Thyroid gland (tissue), 4 donors: ENCODE measurements around the gene ZBTB16. TPM values are rescaled to one million over a fixed set of nuclear protein-coding genes. Genes with fewer than 3 reads are reported as not detected.
A peak's percentile ranks its signal among the peaks of the same experiment; 100 is the strongest.

Experiments used
- DNase-seq, 2 donors: peaks; one replicate each; pipeline ENCODE4 v3.0.0-alpha.2; 2019
- H3K27ac ChIP-seq, 3 donors: fragments of 200-600 bp; sonication (generic); 1 replicate in 2 of 3; 2 replicates in 1 of 3; pipeline ENCODE4 v1.5.1; 2016 to 2019; ENCODE audit warnings: mild to moderate bottlenecking in 1 of 3, moderate library complexity in 1 of 3
- H3K27me3 ChIP-seq: fragments of 200-600 bp; sonication (generic); one replicate; pipeline ENCODE4 v1.5.1; 2019
- H3K36me3 ChIP-seq, 2 donors: fragments of 200-600 bp; sonication (generic); one replicate each; pipeline ENCODE4 v1.5.1; 2016 to 2019
- H3K4me1 ChIP-seq, 2 donors: fragments of 200-600 bp; sonication (generic); one replicate each; pipeline ENCODE4 v1.5.1; 2017 to 2019
- H3K4me3 ChIP-seq, 3 donors: fragments of 200-600 bp; sonication (generic); replicated peaks in 1 of 3; 1 replicate in 2 of 3; 2 replicates in 1 of 3; pipeline ENCODE4 v1.5.1; 2016; ENCODE audit warnings: mild to moderate bottlenecking in 1 of 3
- H3K9me3 ChIP-seq: fragments of 200-600 bp; sonication (generic); one replicate; pipeline ENCODE4 v1.5.1; 2017
- CTCF ChIP-seq, 6 experiments: fragments of 200-600 bp in 3 of 6; fragments of 450-650 bp in 3 of 6; sonication (generic) in 3 of 6; IDR thresholded peaks; one replicate each; pipeline ENCODE4 v1.5.1; 2016 to 2019; ENCODE audit warnings: antibody characterized with exemption in 6 of 6, mild to moderate bottlenecking in 2 of 6, inconsistent platforms in 1 of 6, moderate library complexity in 1 of 6
- POLR2A ChIP-seq, 2 donors: fragments of 450-650 bp; IDR thresholded peaks; one replicate each; pipeline ENCODE4 v1.6.1; 2017; ENCODE audit warnings: antibody characterized with exemption in 2 of 2, mild to moderate bottlenecking in 2 of 2, moderate library complexity in 1 of 2
- WGBS, 2 donors: methylation state at CpG; one replicate each; pipeline ENCODE4 v1.1.5; 2017; 5-methylcytosine and 5-hydroxymethylcytosine counted together
- intact Hi-C: fragments of 100-400 bp; cut with DNase I; formaldehyde crosslinking; loops from one replicate; pipeline ENCODE4 v1.15.1; 2023
- total RNA-seq, 4 donors: library from RNA; depleted of rRNA; stranded (reverse); fragments of >200 nt; gene quantifications; one replicate each; pipeline ENCODE4 v1.2.3, GENCODE V29; 2016

ZBTB16 gene
- total RNA-seq, 4 donors from 2014 or later: 157 to 385 (median 177) TPM

DNA sequence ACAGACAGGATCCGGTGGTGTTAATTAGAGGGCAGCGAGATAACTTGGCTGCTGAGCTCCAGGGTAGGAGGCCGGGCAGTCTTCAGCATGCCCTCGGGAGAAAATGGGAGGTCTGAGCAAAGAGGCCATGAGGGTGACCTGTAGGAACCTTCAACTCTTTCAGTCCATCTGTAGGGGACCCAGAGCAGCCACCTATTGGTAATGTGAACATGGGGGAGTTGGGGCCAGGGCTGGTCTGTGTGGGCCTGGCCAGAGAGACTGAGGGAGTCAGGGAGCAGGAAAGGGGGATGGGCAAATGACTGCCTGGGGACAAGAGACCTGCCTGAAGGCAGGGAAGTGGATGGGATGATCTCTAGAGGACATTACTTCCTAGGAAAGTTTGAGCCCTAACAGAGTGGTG lies 135.6 kb downstream of the ZBTB16 start:
- Histone ChIP-seq H3K4me1 (peaks cover 63 to 77% of the 10 kb centered on the region in 2 donors), H3K4me3 (no peak overlapping the region), H3K27ac (peak overlapping the region; percentile 65 to 97 (median 95)), H3K9me3 (no peaks in the 10 kb centered on the region), H3K27me3 (no peaks in the 10 kb centered on the region), H3K36me3 (peaks cover 12 to 27% of the 10 kb centered on the region in 2 donors)
- TF ChIP-seq POLR2A (IDR thresholded peaks at IDR 0.05) (no peak), CTCF (IDR thresholded peaks at IDR 0.05) (no peak)
- WGBS, 2 donors: 83 to 89% methylated on average over 4 of the region's 4 CpGs
- no peak for DNase-seq
- intact Hi-C loops: no loop called here

DNA sequence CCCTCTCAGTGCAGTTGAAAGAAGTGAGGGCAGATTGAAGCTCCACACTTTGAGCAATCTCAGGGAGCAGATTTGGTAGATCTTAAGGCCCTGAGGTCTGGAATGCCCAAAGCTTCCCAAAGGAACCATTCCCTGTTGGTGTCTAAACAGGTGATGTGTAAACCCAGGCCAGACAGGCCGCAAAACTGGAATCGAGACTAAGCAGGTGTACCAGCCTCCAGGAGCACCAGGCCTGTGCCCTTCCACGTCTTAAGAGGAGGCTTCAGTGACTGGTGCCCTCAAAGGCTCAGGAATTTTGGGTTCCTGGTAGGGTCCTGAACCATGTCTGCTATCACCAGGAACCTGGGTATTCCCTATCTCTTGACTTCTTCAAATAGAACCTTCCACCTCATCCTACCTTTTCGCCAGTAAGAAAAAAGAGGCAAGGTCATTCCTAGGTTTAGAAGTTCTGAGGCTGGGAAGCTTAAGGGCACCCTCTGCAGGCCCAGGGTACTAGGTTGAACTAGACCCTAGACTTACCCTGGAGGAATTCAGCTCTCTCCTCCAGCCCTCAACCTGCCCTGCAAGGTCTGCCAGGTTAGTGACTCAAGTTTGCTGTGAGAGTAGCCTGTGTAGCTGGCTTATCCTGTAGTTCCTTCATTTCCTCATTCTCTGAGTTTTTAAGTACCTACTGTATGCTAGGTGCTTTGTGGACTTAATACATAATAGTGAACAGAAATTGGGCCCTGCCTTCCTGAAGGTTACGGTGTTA lies 136.6 kb downstream of the ZBTB16 start:
- no peak overlapping the region for H3K4me3 ChIP-seq
- DNase-seq: peak; percentile 72 to 77
- H3K36me3 ChIP-seq: peaks cover 8 to 17% of the 10 kb centered on the region in 2 donors
- no peak for TF ChIP-seq POLR2A (IDR thresholded peaks at IDR 0.05)
- TF ChIP-seq CTCF (IDR thresholded peaks at IDR 0.05): peak in 1 of 6 experiments; percentile 5
- intact Hi-C loops: no loop called here
- no peaks in the 10 kb centered on the region for H3K27me3 ChIP-seq
- WGBS, 2 donors: 88 to 94% methylated on average over 5 of the region's 5 CpGs
- peaks cover 67 to 87% of the 10 kb centered on the region in 2 donors for H3K4me1 ChIP-seq
- peak overlapping the region; percentile 95 to 97 (median 95) for H3K27ac ChIP-seq
- H3K9me3 ChIP-seq: no peaks in the 10 kb centered on the region

DNA sequence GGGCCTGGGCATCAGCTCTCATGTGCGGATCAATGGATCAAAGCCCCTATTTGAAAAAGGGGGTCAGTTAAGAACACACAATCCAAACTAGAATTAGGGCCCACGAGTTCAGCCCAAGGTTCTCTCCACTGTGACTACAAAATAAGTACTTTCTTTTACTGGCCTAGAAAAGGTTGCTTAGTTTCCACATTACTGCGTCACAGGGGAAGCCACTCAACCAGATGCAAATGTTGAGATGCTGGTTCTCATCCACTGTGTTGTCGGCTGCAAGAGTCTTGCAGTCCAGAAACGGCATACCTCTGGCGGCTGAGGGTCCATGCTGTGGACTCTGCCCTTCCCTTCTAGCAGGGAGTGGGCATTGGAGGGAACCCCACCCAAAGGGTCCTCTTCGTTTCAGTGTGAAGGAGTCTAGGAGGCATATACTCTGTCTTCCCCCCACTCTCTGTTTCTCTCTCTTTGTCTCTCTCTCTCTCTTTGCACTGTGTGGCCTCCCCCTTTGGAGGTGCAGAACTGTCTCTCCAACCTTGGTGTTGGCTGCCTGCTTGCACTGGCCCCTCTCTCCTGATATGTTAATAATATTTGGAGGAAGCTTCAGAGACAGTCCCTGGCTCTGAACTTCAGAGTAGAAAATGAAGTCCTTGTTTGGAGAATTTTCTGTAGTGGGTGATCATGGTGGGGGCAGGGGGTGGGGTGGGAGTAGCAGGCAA lies 137.6 kb downstream of the ZBTB16 start:
- peak; percentile 47 to 57 for DNase-seq
- Histone ChIP-seq H3K27ac (peak overlapping the region; percentile 95 to 97 (median 95)), H3K36me3 (peaks cover 6 to 8% of the 10 kb centered on the region in 2 donors), H3K4me3 (peak overlapping the region in 1 of 3 donors; percentile 5), H3K27me3 (no peaks in the 10 kb centered on the region), H3K4me1 (peaks cover 67 to 94% of the 10 kb centered on the region in 2 donors), H3K9me3 (no peaks in the 10 kb centered on the region)
- TF ChIP-seq POLR2A (IDR thresholded peaks at IDR 0.05) (peak in 1 of 2 donors; percentile 39), CTCF (IDR thresholded peaks at IDR 0.05) (no peak)
- intact Hi-C loops: no loop called here
- 33 to 34% methylated on average over 7 of the region's 7 CpGs for WGBS, 2 donors

DNA sequence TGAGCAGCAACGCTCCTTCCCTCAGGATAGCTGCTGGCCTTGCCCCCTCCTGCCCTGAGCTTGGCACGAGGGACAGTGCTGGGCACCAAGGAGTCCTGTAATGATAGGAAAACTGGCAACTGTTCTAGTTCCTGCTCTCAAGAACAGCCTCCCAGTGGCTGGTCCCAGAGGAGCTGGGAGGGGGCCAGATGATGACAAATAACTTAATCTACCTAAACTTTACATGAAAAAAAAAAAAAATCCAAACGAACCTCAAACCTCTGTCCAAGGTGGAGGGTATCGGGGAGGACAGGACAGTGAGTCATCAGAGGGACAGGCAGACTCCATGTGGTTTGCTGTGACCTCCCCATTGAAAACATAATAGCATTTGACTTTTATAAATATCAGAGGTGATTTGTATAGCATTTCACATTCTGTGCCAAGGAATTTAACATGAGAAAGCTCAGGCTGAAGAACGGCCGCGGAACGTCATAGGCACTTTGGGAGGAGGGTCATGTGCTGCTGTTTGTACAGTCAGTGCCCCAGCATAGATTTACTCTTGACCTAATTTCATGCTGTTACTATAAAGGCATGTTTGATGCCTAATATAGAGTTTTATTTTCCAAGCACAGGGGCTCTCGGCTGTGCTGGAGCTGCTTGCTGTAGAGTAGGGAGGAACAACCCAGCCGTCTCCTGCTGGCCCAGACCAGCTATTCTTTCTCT lies 138.4 kb downstream of the ZBTB16 start:
- H3K4me1 ChIP-seq: peaks cover 61 to 87% of the 10 kb centered on the region in 2 donors
- peak in 1 of 2 donors; percentile 38 for TF ChIP-seq POLR2A (IDR thresholded peaks at IDR 0.05)
- TF ChIP-seq CTCF (IDR thresholded peaks at IDR 0.05): peak in 1 of 6 experiments; percentile 7
- peaks cover 0 to under 1% of the 10 kb centered on the region in 2 donors for H3K36me3 ChIP-seq
- no peak overlapping the region for H3K4me3 ChIP-seq
- H3K27ac ChIP-seq: peak overlapping the region; percentile 95 to 97 (median 95)
- intact Hi-C loops: no loop called here
- no peaks in the 10 kb centered on the region for H3K9me3 ChIP-seq
- no peaks in the 10 kb centered on the region for H3K27me3 ChIP-seq
- WGBS, 2 donors: 6 to 12% methylated on average over 10 of the region's 10 CpGs
- peak; percentile 86 for DNase-seq
